HG03558 (cell line): ENCODE results near the gene FRMD4B.

Source experiments
- ATAC-seq: cut with Tn5 transposase; IDR thresholded peaks from one replicate; pipeline ENCODE4 v1.9.1; 2021; ENCODE audit warnings: moderate number of reproducible peaks; ENCODE audit not compliant: unreplicated experiment; ENCODE audit errors: extremely low read depth

FRMD4B gene

DNA sequence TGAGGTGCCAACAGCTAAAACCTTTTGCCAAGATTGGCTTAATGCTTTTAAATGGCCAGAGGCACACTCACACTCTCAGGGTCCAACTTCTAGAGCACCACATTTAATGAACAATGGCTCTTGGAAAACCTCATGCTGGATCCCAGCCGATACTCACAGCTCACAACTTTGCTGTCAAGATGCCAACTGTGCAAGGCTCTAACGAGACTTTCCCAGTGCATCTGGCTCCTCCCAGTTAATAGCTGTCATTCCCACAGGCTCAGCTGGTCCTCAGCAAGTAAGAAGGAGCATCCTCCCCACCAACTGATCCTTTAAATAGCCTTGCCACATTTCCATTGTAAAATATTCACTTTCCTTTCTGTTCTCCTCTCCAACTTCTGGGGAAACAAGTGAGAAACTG, 20.3 kb upstream of the FRMD4B start:
- no peak for ATAC-seq

DNA sequence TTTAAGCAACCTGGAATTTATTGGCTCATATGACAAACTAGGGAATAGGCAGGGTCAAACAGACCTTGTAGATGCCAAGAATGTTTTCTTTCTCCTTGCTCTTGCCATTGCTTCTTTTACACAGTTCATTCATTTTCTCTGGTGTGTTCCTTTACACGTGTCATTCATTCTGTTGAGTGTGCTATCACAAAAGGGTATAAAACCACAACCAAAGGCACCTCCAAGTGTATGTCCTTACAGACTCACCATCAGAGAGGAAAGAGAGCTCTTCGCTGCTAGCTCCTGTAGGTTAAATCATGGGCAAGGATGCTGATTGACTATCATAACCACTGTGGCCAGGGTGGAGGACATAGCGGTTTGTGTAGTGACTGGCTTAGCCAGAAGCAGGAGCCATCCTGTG, 19.2 kb upstream of the FRMD4B start:
- ATAC-seq: no peak

DNA sequence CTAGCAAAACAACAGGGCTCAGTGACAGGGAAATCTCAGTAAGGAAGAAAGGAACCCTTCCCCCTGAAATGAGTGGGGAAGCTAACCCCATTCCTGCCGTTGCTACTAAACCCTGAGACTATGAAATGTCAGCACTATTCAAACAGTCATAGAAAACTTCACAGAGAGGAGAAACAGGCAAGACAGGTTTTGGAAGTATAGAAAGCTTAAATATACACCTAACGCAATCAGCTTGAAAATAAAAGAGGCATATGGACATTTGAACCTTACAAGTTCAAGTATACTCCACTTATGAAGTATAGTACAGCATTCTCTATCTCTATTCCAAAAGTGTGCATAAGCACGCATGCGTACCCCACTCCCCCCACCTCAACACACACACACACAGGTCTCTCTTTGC, 17.6 kb upstream of the FRMD4B start:
- ATAC-seq: no peak

DNA sequence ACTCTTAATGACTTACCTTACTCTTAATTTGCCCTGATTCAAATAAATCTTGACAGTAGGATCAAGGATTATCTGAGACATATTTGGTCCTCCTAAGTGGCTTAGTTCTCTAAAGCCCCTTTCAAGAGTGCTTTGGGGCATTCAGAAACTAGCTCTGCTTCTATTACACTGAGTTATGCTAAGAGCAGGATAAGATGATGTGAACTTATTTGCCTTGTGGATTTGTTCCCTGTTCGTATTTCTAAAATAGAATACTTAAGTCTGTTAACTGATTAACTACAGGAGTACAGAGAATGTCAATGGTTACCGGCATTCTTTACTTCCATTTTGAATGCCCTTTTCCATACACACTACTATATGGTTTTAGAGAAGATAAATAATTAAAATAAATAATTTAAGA, 14.8 kb upstream of the FRMD4B start:
- ATAC-seq: no peak

DNA sequence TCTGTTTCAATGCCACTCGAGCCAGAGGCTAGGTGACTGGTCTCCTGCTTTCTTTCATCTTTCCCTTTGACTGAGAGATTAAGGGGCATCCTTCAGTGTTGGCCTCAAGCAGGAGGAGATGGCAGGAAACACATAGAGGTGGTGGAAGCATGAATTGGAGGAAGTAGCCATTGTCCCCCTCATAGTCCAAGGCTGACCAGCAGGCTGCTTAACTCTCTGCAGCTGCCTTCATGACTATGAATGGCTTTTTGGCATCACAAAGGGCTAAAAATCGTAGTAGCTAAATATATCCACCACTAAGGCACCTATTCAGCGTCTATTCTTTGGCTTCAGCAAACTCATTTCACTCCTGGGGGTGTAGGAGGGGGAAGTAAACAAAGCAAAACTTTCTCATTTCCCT, 7.0 kb upstream of the FRMD4B start:
- ATAC-seq: no peak

DNA sequence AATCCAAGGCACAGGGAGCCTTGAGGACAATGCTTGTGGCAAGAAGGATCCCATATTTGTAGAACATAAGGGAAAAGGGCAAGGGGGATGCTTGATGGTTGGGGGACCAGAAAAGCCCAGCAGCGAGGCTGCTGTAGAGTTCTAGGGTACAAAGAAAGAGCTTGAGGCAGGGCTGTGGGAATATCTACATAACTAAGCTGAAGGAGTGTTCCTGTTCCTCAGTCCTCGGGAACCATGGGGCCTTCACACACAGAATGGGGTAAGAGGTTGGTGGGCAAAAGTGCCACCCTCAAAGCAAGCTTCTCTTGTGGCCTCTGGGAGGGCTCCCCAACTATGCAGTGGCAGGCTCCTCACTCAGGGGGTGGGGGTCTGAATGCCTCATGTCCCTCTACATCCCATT, 6.5 kb upstream of the FRMD4B start:
- ATAC-seq: no peak

DNA sequence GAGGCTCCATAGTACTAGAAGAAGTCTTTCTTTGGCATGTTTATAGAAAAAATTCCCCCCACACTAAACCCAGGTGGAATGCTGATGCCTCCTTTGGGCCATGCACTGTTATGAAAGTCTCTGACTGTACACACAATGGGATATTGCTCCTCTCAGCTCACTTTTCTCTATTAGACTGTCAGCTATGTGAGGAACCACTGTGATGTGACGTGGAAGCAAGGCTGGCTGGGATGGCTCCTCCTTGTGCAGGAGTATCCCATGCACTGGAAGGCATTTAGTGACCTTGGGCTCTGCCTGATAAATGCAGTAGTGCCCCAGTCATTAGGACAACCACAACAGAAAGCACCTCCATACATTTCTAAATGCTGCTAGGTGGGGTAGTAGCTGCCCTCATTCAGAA, 5.7 kb upstream of the FRMD4B start:
- no peak for ATAC-seq

DNA sequence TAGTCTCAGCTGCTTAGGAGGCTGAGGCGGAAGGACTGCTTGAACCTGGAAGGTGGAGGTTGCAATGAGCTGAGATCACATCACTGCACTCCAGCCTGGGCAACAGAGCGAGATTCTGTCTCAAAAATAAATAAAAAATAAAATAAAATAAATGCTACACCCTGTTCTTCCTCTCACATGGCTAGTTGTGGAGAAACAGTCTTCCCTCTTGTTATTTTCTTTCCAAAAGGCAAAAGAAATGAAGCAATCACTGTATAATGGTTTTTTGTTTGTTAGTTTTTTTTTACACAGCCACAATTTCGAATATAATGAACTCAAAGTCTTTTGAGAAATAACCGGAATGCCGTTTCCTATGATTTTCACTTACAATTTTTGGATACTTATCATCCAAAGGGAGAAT, 4.9 kb upstream of the FRMD4B start:
- no peak for ATAC-seq

DNA sequence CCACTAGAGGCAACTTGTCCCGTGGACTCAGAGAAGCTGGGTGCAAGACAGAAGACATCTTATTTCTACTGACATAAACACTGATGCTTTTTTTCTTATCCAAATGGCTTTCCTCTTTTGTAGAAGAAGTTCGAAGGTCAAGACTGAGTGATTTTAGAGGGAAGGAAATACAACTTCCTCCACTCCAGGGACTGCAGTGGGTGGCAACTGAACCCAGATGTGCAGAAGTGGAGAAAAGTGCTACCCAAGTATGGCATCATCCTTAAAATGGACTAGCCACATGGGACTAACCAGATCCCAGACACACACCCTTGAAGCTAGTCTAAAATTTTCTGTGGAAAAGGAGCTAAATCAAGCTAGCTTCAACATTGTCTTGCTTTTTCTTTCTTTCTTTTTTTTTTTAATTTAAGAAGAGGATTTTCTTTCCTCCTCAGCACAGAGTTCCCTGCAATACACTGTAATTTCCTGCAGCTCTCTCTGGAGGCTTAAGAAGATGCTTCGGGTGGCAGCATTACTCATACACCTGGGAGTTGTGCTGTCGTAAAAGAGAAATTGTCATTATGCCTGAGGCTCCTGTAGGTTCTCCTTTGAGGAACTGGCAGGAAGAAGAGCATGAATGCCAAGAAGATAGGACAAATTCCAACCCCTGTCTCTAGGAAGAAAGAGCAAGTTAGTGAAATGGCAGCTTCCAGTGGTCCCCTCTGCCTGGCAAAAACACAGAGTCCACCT, 3.8 kb upstream of the FRMD4B start:
- ATAC-seq: no peak

DNA sequence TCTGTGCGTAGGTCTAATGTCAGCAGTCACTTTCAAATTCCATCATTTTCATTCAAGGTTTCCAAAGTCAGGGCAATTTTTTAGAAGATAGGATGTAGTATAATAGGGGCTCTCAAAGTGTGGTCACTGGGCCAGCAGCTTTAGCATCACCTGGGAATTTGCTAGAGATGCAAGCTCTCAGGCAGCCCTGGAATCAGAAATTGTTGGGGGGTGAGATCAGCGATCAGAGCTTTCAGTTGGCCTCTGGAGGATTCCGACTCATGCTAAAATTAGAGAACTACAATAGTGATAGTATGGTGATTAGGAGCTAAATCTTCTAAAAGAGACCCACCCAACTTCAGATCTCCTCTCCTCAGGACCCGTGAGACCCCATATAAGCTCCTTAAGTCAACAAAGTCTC, 2.4 kb upstream of the FRMD4B start:
- no peak for ATAC-seq

DNA sequence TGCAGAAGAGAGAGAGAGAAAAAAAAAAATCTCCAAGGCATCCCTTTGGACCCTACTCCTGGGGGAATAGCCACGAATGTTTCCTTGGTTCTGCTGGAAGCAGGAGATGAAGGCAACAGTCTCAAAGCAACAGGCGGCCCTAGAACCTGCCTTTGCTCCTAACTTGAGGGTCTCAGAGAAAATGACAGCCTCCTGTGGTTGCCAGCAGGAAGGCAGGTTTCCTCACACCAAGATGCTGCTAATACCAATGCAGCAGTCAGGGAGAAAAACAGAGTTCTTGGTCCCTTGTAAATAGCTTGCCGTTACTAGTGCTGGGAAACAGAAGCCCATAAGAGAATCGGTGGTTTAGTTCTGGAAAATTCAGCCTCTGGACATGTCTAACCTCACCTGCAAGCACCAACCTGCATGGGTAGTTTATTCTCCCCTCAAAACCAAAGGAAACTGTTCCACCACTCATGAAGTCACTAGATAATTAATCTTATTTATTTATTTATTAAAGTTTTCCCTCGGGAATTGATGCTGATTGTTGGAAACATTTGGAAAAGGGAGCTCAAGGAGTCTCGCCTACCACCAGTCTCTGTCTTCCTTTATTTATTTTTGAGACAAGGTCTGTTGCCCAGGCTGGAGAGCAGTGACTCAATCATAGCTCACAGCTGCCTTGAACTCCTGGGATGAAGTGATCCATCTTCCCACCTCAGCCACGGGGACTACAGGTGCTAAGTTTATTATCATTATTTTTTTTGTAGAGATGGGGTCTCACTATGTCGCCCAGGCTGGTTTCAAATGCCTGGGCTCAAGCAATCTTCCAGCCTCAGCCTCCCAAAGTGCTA, 883 bp upstream of the FRMD4B start:
- no peak for ATAC-seq

DNA sequence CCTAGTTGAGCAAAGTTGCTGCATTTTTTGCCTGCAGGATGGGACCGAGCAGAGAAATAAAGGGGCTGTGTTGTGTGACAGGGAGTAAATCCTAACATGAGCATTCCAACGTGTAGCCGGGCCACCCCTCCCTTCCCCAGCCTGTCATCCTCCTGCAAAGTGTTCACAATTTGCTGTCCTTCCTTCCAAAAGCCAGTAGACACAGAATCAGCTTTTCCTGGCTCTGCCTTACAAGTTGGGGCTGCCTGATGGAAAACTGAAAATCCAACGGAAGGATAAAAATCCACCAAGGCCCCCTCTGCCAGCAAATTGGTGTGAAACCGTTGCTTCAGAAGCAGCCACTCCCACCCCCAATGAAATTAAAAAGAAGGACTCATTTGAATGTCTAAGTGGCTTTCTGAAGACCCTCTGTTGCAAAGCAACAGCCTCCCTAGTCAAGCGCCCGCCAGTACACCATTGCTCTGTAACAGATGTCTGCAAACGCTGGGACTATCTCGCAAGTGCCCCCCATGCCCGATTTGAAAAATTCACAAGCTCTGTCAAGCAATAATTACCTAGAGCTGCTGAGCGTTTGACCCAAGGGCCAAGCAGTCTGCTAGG, 665 bp downstream of the FRMD4B start:
- ATAC-seq: no peak

DNA sequence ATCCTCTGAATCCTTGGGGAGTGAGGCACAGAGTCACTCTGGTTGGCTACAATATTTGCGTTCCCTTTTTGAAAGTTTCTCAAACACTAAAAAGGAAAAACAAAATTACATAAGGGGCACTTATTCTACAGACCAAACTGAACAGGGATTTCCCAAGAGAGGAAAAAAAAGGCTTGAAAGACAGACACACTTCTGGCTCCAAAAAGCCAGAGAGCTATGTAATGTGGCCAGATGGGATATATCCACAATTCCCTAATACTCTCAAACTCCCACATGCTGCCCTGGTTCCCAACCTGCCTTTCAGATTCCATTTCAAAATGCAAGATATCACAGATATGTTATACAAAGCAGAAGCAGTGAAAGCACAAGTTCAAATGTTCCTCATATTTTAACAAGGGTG, 1.6 kb downstream of the FRMD4B start:
- ATAC-seq: no peak

DNA sequence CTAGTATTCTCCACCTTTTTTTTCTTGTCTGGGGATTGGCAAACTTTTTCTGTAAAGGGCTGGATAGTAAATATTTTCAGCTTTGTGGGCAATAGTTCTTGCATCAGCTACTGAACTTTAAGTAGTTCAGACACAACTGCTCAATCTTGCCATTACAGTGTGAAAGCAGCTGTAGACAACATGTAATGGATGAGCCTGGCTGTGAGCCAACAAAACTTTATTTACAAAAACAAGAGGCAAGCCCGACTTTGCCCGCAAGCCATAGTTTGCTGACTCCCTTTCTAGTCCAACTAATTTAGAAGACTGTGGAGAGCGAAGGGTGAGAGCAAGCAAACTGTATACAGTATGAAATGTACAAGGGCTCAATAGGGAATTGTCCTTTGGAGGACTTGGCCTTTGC, 6.2 kb downstream of the FRMD4B start:
- ATAC-seq: no peak

DNA sequence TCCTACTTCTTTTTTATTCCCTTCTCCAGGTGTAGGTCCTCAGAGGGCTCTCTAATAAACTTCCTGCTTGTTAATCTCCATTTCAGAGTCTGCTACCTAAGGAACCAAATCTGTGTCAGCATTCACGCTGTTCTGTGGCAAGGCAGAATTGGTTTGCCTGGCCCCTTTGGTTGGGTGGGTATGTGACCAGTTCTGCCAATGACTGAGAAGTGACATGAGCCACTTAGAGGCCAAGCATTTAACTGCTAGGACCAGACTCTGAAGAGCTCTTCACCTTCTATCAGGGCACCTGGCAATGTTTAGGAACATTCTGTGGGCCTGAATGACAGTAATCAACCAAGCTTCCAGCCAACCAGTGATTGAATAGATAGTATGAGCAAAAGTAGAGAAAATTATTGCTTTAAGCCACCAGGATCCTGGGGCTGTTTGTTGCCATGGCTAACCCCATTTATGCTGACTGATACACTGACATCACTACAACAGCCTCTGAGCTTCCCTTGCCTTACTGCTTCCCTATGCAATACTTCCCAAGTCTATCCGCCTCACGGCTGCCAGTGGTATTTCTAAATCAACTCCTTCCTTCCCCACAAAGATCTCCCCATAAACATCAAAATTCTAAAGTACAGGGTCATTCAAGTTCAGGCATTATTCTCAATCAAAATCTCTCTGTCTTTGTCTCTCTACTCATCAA, 7.6 kb downstream of the FRMD4B start:
- ATAC-seq: no peak

DNA sequence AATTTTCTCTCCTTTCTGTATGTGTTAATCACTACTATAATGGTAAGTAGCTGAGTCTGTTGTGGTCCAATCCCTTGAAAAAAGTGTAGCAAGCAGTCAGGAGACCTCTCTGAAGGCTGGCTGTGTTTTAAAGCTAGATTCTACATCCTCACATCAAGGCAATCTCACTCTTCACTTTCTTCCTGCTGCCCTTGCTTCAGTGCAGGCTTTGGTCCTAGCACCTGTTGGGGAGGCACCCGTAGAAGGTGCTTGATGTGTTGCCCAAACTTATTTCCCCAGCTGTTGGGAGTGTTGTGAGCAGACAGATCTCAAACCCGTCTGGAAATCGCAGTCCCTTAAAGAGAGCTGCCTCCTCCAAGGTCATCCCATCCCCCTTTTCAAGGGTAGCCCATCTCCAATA, 8.6 kb downstream of the FRMD4B start:
- no peak for ATAC-seq

DNA sequence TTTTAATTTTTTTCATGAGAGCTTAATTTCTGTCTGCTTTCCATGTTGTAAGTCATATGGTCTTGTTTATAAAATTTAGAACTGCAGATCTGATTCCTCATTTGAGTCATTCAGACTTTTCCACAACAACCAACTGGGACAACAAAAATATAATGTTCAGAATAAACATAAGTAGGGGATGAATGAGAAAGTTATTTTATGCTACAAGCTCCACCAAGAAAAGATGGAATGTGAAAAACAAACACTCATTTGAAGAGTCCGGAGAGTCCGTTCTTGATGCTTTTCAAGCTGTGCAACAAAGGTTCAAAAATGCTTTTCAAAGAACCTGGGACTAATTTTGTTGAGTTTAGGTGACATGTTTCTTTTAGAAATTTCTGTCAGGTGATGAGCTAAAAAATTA, 9.2 kb downstream of the FRMD4B start:
- no peak for ATAC-seq

DNA sequence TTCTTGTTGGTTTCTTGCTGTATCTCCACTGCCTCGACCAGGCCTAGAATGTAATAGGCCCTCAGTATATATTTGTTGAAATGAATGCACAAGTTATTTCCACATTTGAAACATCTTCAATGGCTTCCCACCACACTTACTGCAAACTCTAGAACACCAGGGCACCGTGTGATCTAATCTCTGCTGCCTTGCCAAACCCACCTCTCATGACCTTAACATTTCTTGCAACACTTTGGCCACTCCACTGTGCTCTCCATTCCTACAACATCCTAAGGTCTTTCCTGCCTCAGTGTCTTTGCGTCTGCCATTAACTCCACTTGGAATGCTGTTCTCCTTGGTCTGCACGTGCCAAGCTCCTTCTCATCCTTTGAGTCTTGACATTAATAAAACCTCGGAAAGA, 14.1 kb downstream of the FRMD4B start:
- no peak for ATAC-seq

DNA sequence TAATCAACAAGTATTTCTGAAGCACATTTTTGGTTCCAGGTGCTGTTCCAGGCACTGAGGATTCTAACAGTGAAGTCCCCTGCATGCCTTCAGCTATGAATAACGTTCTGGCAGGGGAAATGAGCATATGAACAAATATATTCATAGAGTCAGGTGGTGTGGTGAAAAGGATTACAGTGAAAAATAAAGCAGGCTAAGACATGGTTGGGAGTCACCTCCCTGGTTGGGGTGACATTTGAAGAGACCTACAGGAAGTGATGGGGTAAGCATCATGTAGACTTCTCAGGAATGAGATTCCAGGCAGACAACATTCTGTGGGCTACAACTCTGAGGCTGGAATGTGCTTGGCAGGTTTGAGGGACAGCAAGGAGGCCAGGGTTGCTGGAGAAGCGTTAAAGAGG, 15.0 kb downstream of the FRMD4B start:
- no peak for ATAC-seq

DNA sequence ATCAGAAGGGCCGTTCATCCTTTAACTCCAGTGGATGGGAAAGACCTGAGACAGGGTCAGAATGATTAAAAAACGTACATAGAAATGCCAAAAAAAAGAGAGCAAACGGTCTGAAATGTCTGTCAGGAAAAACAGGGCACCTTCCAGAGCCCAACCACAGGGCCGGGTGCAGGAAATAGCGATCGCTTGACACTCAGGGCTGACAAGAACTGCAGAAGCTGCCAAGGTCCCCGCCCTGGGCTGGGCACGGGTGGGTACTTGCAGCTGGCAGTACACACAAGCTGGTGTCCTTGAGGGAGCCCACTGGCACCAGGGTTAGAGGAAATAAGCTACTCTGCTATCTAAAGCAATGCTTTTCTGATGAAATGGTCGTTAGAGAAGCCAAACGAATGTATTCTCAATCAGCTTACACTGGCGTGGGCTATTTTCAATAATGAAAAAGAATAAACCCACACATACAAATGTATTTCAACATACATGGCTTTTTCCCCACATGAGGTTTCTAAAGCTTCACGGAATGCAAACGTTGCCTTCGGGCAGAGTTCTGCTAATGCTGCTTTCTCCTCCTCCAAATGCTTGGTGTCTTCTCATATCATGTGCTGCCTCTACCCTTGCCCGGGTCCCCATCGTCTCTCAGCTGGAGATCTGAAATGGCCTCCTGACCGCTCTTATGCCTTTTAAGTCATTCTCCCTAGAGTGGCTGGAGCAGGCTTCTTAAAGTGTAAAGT, 15.6 kb downstream of the FRMD4B start:
- ATAC-seq: no peak
